Measurements from ENCODE around the gene DNAAF3.

DNA sequence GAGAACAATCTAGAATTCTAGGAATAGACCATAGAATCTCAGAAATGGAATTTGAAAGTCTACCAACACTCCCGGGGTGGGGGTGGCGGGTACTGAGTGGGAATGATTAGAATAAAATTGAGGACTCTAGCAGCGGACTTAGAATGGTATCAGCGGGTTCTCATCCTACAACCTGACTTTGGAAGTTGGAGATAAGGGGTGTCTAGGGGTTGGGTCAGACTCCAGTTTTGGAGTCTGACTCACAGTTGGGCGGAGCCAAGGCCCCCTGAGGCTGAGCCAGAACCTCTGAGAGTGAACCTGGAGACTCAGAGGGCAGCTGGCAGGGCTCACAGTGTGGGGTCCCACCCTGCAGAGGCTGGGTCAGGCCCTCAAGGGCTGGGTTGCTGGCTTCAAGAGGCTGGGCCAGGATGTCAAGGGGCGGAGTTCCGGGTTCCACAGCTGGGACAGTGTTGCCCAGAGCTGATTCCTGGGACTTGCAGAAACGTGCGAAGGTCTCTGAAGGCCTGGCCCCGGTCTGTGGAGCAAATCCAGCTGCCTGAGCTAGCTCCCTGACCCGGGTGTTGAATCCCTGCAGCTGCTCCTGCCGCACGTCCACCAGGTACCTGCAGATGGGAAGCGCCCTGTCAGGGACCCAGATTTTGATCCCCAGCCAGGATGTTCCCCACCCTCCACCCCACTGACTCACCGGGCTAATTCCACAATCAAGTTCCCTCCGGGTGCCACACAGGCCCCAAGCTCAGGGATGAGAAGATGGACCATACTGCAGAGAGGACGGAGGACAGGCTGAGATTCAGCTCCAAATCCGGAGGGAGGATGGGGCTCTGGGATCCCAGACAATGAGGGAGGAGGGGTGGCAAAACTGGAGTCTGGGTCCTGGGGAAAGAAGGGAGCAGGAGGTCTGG, 7.3 kb downstream of the DNAAF3 start:
- no peak for TF ChIP-seq POLR2A (IDR thresholded peaks at IDR 0.05)
- TF ChIP-seq EP300 (IDR thresholded peaks at IDR 0.05): no peak
- TF ChIP-seq, protein P1, sequence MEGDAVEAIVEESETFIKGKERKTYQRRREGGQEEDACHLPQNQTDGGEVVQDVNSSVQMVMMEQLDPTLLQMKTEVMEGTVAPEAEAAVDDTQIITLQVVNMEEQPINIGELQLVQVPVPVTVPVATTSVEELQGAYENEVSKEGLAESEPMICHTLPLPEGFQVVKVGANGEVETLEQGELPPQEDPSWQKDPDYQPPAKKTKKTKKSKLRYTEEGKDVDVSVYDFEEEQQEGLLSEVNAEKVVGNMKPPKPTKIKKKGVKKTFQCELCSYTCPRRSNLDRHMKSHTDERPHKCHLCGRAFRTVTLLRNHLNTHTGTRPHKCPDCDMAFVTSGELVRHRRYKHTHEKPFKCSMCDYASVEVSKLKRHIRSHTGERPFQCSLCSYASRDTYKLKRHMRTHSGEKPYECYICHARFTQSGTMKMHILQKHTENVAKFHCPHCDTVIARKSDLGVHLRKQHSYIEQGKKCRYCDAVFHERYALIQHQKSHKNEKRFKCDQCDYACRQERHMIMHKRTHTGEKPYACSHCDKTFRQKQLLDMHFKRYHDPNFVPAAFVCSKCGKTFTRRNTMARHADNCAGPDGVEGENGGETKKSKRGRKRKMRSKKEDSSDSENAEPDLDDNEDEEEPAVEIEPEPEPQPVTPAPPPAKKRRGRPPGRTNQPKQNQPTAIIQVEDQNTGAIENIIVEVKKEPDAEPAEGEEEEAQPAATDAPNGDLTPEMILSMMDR (IDR thresholded peaks at IDR 0.05): no peak
